ENCODE measurements around the gene PLXND1.

- TF ChIP-seq, protein P1, sequence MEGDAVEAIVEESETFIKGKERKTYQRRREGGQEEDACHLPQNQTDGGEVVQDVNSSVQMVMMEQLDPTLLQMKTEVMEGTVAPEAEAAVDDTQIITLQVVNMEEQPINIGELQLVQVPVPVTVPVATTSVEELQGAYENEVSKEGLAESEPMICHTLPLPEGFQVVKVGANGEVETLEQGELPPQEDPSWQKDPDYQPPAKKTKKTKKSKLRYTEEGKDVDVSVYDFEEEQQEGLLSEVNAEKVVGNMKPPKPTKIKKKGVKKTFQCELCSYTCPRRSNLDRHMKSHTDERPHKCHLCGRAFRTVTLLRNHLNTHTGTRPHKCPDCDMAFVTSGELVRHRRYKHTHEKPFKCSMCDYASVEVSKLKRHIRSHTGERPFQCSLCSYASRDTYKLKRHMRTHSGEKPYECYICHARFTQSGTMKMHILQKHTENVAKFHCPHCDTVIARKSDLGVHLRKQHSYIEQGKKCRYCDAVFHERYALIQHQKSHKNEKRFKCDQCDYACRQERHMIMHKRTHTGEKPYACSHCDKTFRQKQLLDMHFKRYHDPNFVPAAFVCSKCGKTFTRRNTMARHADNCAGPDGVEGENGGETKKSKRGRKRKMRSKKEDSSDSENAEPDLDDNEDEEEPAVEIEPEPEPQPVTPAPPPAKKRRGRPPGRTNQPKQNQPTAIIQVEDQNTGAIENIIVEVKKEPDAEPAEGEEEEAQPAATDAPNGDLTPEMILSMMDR (IDR thresholded peaks at IDR 0.05), result no peak
- TF ChIP-seq POLR2A (IDR thresholded peaks at IDR 0.05), result no peak
These were observed 43.1 kb downstream of the PLXND1 start for GRCh38 chr3:129563332-129563731.

All from tibial nerve (tissue), 3 donors.